Measurements from ENCODE around the gene HNMT.

- TF ChIP-seq, protein P1, sequence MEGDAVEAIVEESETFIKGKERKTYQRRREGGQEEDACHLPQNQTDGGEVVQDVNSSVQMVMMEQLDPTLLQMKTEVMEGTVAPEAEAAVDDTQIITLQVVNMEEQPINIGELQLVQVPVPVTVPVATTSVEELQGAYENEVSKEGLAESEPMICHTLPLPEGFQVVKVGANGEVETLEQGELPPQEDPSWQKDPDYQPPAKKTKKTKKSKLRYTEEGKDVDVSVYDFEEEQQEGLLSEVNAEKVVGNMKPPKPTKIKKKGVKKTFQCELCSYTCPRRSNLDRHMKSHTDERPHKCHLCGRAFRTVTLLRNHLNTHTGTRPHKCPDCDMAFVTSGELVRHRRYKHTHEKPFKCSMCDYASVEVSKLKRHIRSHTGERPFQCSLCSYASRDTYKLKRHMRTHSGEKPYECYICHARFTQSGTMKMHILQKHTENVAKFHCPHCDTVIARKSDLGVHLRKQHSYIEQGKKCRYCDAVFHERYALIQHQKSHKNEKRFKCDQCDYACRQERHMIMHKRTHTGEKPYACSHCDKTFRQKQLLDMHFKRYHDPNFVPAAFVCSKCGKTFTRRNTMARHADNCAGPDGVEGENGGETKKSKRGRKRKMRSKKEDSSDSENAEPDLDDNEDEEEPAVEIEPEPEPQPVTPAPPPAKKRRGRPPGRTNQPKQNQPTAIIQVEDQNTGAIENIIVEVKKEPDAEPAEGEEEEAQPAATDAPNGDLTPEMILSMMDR (IDR thresholded peaks at IDR 0.05; ENCODE audit: insufficient read depth, low read length, poor library complexity, severe bottlenecking): no peak
- TF ChIP-seq EZH2phosphoT487 (conservative IDR thresholded peaks at IDR 0.05; ENCODE audit: low read length): no peak
Measured at GRCh38 chr2:138007431-138007830, 43.2 kb downstream of the HNMT start.
